Epithelial cell of esophagus (primary cell): ENCODE results near the gene SEMA6B.
"Not testable (repeated sequence)": the region's sequence is repeated elsewhere in the genome, so short reads cannot be mapped to it uniquely, and the experiment has no call there.

Experiments used
- DNase-seq: peaks from one replicate; pipeline ENCODE4 v3.0.0; 2010; ENCODE audit warnings: low read depth
- H3K4me3 ChIP-seq: 2 replicates; pipeline ENCODE4 v1.5.1; 2011; ENCODE audit warnings: mild to moderate bottlenecking, low read length, control low read depth
- CTCF ChIP-seq: IDR thresholded peaks from 2 replicates; pipeline ENCODE4 v1.5.1; 2011; ENCODE audit warnings: low read depth, mild to moderate bottlenecking, low read length, control low read depth, inconsistent platforms; ENCODE audit not compliant: insufficient read depth; ENCODE audit errors: missing control alignments

The SEMA6B gene

GRCh38 chr19:4529924-4530522 lies 29.5 kb downstream of the SEMA6B start:
- DNase-seq, result no peak
- TF ChIP-seq CTCF, result no peak
- no peak overlapping the region for H3K4me3 ChIP-seq

- no peak for TF ChIP-seq CTCF
- DNase-seq, result no peak
- H3K4me3 ChIP-seq, result no peak overlapping the region
These were observed 30.6 kb downstream of the SEMA6B start for GRCh38 chr19:4528843-4529242.

GRCh38 chr19:4527377-4527776 lies 32.1 kb downstream of the SEMA6B start:
- DNase-seq, H3K4me3 ChIP-seq: not testable (repeated sequence)

- DNase-seq, result no peak
- TF ChIP-seq CTCF, result no peak
- H3K4me3 ChIP-seq, result no peak overlapping the region
These were observed 33.9 kb downstream of the SEMA6B start for GRCh38 chr19:4525563-4526002.

GRCh38 chr19:4524808-4525562 lies 34.5 kb downstream of the SEMA6B start:
- H3K4me3 ChIP-seq, result no peak overlapping the region
- peak; percentile 85 for TF ChIP-seq CTCF
- DNase-seq, result peak; percentile 52

GRCh38 chr19:4523306-4524110 lies 36.0 kb downstream of the SEMA6B start:
- H3K4me3 ChIP-seq, result no peak overlapping the region
- peak; percentile 36 for DNase-seq
- peak; percentile 67 for TF ChIP-seq CTCF

- H3K4me3 ChIP-seq, result no peak overlapping the region
- TF ChIP-seq CTCF, result no peak
These were observed 37.0 kb downstream of the SEMA6B start for GRCh38 chr19:4522291-4523002.

More at GRCh38 chr19:4522291-4523002, 37.0 kb downstream of the SEMA6B start:
- DNase-seq, result no peak
